GM12878 (cell line): ENCODE measurements around the gene CLEC4G. TPM values are rescaled to one million over a fixed set of nuclear protein-coding genes. Genes with fewer than 3 reads are reported as not detected.

Experiments
- ATAC-seq: fragments of 200-7000 bp; cut with Tn5 transposase; 3 replicates; pipeline ENCODE4 v1.9.1; 2020; ENCODE audit warnings: mild to moderate bottlenecking, moderate library complexity
- BruUV-seq: library from RNA; stranded (reverse); fragments of 400-500 nt; replicated peaks from 2 replicates; lab custom pipeline; 2021; lab: Mats Ljungman, UMichigan
- CTCF ChIA-PET: fragments of 300-600 bp; sonication (Branson Sonifier 250); formaldehyde crosslinking; extraction: SDS; loops from one replicate; lab custom pipeline; 2021; ENCODE audit warnings: inconsistent platforms; lab: Yijun Ruan, JAX
- POLR2A ChIA-PET: fragments of 350-600 bp; formaldehyde crosslinking; extraction: SDS; loops from one replicate; lab custom pipeline; 2021; ENCODE audit warnings: inconsistent platforms; lab: Charles Lee
- RAD21 ChIA-PET: fragments of 300-600 bp; sonication (Branson Sonifier 250); formaldehyde crosslinking; loops from one replicate; lab custom pipeline; 2023; ENCODE audit warnings: antibody characterized with exemption; ENCODE audit not compliant: unreplicated experiment; lab: Charles Lee
- SMC1A ChIA-PET: fragments of 300-600 bp; sonication (Branson Sonifier 250); formaldehyde crosslinking; loops from one replicate; lab custom pipeline; 2023; ENCODE audit not compliant: unreplicated experiment, uncharacterized antibody; lab: Charles Lee
- DNase-seq: peaks from one replicate; pipeline ENCODE4 v3.0.0-alpha.2; 2011; ENCODE audit warnings: low read depth, low spot score
- FAIRE-seq: peaks from 3 replicates; lab custom pipeline; 2011; peaks lifted over from hg19 to GRCh38; lab: Jason Lieb, UNC
- H2AFZ ChIP-seq: 2 replicates; pipeline ENCODE4 v1.6.0; 2011; ENCODE audit warnings: low read depth, low read length, control low read depth; ENCODE audit not compliant: control insufficient read depth
- H3K27ac ChIP-seq: 2 replicates; pipeline ENCODE4 v1.5.1; 2011; ENCODE audit warnings: control low read depth; ENCODE audit not compliant: control insufficient read depth, insufficient read depth
- H3K27me3 ChIP-seq, 2 experiments: replicated peaks in 1 of 2; 2 replicates each; pipeline versions ENCODE4 v1.6.0 to v1.6.1; 2011; ENCODE audit warnings: low read length in 1 of 2; ENCODE audit not compliant: control insufficient read depth in 2 of 2, insufficient read depth in 2 of 2
- H3K36me3 ChIP-seq, 2 experiments: 2 replicates each; pipeline ENCODE4 v1.5.1; 2011; ENCODE audit warnings: low read length in 1 of 2; ENCODE audit not compliant: control insufficient read depth in 2 of 2, insufficient read depth in 2 of 2
- H3K4me1 ChIP-seq: 2 replicates; pipeline ENCODE4 v1.6.1; 2011; ENCODE audit warnings: mild to moderate bottlenecking, low read length, moderate library complexity, mixed read lengths; ENCODE audit not compliant: control insufficient read depth, insufficient read depth
- H3K4me2 ChIP-seq: 2 replicates; pipeline ENCODE4 v1.6.0; 2011; ENCODE audit warnings: control low read depth; ENCODE audit not compliant: control insufficient read depth, insufficient read depth
- H3K4me3 ChIP-seq: fragments of 200-600 bp; sonication (generic); 2 replicates; pipeline ENCODE4 v1.5.1; 2016
- H3K79me2 ChIP-seq: 2 replicates; pipeline ENCODE4 v1.6.0; 2011; ENCODE audit warnings: low read length; ENCODE audit not compliant: control insufficient read depth, insufficient read depth
- H3K9ac ChIP-seq: 2 replicates; pipeline ENCODE4 v1.8.0; 2011; ENCODE audit warnings: low read length, control low read depth, mixed read lengths; ENCODE audit not compliant: control insufficient read depth, insufficient read depth
- H3K9me3 ChIP-seq: replicated peaks from 3 replicates; pipeline ENCODE4 v1.5.1; 2011; ENCODE audit warnings: mild to moderate bottlenecking, low read length; ENCODE audit not compliant: control insufficient read depth, insufficient read depth
- H4K20me1 ChIP-seq: 2 replicates; pipeline ENCODE4 v1.6.0; 2011; ENCODE audit not compliant: control insufficient read depth, insufficient read depth
- ASH2L ChIP-seq: fragments of 300-600, 200-600 bp; sonication (generic); IDR thresholded peaks from 2 replicates; pipeline ENCODE4 v1.6.1; 2017; ENCODE audit warnings: low read depth, mild to moderate bottlenecking, borderline replicate concordance
- EED ChIP-seq: sonication (generic); IDR thresholded peaks from 2 replicates; pipeline ENCODE4 v1.6.1; 2016; ENCODE audit warnings: antibody characterized with exemption, low read depth
- ETV6 ChIP-seq, 2 experiments: fragments of 450-650 bp in 1 of 2; IDR thresholded peaks in 1 of 2; conservative IDR thresholded peaks in 1 of 2; 2 replicates each; pipeline ENCODE4 v1.6.1; 2014; ENCODE audit warnings: antibody characterized with exemption in 1 of 2, borderline replicate concordance in 1 of 2, low read depth in 1 of 2, mild to moderate bottlenecking in 1 of 2, moderate library complexity in 1 of 2
- KLF5 ChIP-seq: fragments of 450-650 bp; IDR thresholded peaks from 2 replicates; pipeline ENCODE4 v1.6.1; 2014; ENCODE audit warnings: mild to moderate bottlenecking; ENCODE audit not compliant: partially characterized antibody
- NR2F1 ChIP-seq: fragments of 450-650 bp; conservative IDR thresholded peaks from 2 replicates; pipeline ENCODE4 v1.6.1; 2017; ENCODE audit warnings: mild to moderate bottlenecking
- RELB ChIP-seq: fragments of 450-650 bp; IDR thresholded peaks from 2 replicates; pipeline ENCODE4 v1.6.1; 2017; ENCODE audit warnings: low read depth, mild to moderate bottlenecking, moderate library complexity
- SMARCA5 ChIP-seq: fragments of 450-650 bp; IDR thresholded peaks from 2 replicates; pipeline ENCODE4 v1.6.1; 2017; ENCODE audit warnings: mild to moderate bottlenecking
- TBL1XR1 ChIP-seq: IDR thresholded peaks from 2 replicates; pipeline ENCODE4 v1.6.1; 2012; ENCODE audit warnings: low read depth, low read length, improper control_type of control experiment
- ZNF217 ChIP-seq: fragments of 450-650 bp; IDR thresholded peaks from 2 replicates; pipeline ENCODE4 v1.6.1; 2017; ENCODE audit warnings: antibody characterized with exemption, mild to moderate bottlenecking
- WGBS: methylation state at CpG from one replicate; pipeline ENCODE4 v1.1.6; 2016; ENCODE audit warnings: low lambda C conversion rate; ENCODE audit not compliant: insufficient replicate concordance, insufficient coverage; ENCODE audit errors: missing lambda C conversion rate; 5-methylcytosine and 5-hydroxymethylcytosine counted together
- in situ Hi-C: fragments of 300-500 bp; cut with MboI; formaldehyde crosslinking; loops from 9 replicates; pipeline ENCODE4 v1.14.3; 2018; ENCODE audit warnings: mixed read lengths
- intact Hi-C: fragments of 100-400 bp; cut with micrococcal nuclease; formaldehyde crosslinking; loops from one replicate; pipeline ENCODE4 v1.14.2; 2022; ENCODE audit not compliant: unreplicated experiment
- polyA plus RNA-seq, 11 experiments: library from polyadenylated mRNA; depleted of rRNA in 4 of 11; unstranded in 6 of 11; stranded (reverse) in 5 of 11; fragments of >200 nt; fragmentation: Nextera tagmentation in 4 of 11; fragmentation: Illumina TruSeq in 1 of 11; extraction: Ambion mirVana in 4 of 11; extraction: Trizol in 1 of 11; gene quantifications; 1 replicate in 1 of 11; 2 replicates in 10 of 11; pipeline versions ENCODE4 v1.2.1 to v1.2.3, GENCODE V29; 2011 to 2016; ENCODE audit warnings: inconsistent platforms in 2 of 11, missing spikeins in 2 of 11, low read depth in 1 of 11
- total RNA-seq, 4 experiments: library from RNA; depleted of rRNA in 3 of 4; stranded (reverse); fragments of >200 nt in 3 of 4; fragmentation: Illumina TruSeq in 1 of 4; extraction: Trizol in 1 of 4; gene quantifications; 2 replicates each; pipeline versions ENCODE4 v1.2.1 to v1.2.3, GENCODE V29; 2013 to 2021
- TF ChIP-seq, protein P1 (sequence below): fragments of 450-650 bp; IDR thresholded peaks from 2 replicates; pipeline ENCODE4 v1.6.1; 2016; ENCODE audit warnings: mild to moderate bottlenecking

CLEC4G gene
- total and polyA plus RNA-seq, 10 of the 15 experiments (the other 5 are each of a cell fraction or from before 2014, with no cell fraction given) = 0.04 TPM; not detected in 9

DNA sequence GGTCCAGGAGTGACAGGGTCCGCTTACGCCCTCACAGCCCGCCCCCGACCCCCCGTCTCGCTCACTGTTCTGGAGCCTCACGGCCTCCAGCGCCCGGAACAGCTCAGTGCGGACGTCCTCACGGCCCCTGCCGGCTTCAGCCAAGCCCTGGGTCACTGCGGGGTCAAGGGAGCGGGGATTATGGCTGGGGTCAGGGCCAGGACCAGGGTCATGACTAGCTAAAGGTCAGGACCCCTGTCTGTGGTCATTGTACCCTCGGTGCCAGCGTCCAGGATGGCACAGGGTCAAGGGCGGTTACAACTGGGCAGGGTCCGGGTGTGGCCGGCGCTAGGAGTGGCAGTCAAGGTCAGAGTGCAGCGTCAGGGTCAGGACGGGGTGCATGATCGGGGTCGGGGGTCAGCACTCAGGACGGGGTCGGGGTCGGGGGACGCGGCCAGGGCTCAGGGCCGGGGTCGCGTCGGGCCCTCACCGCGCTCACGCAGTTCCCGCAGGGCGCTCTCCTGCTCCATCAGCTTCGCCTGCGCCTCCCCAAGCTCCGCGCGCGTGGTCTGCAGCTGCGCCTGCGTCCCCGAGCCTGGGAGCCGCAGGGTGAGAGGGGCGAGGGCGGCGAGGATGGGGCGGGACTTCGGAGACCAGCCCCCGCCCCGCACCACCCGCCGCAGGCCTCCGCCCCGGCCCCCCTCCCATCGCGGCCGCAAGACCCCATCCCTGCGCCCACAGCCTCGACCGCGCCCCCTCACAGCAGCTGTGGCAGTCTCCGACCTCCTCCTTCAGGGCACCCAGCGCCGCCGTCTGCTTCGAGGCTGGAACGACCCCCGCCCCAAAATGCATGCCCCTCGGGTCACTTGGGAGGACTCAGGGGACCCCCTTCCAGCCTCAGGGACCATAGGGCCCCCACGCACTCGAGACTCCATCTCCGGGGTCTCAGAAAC, 1.4 kb downstream of the CLEC4G start:
- WGBS = 30% methylated on average over 36 of the region's 78 CpGs
- no TSS peak for BruUV-seq

DNA sequence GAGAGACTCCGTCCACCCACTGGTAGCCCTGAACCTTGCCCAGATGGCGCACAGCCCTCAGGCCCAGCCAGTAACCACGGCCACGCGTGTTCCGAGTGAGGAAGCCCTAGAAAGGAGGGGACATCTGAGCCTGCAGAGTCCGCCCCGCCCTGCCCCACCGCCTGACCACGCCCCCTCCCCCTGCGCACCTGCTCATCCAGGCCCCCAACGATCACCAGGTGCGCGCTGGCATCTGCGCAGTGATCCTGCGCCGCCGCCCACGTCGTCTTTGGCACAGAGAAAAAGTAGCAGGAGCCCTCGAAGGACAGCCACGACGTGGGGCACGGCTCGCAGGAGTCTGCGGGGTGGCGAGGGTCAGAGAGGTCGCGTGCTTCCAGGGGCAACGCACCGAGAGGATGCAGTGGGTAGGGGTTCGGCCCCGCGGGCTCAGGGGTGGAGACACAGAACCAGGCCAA, 2.1 kb downstream of the CLEC4G start:
- FAIRE-seq (no peak), ATAC-seq (peak; percentile 26), DNase-seq (no peak)
- WGBS = 29% methylated on average over 25 of the region's 34 CpGs
- in situ Hi-C loops = no loop called here
- Histone ChIP-seq H3K79me2 (no peaks in the 10 kb centered on the region), H3K27me3 (peaks cover 4% of the 10 kb centered on the region in 2 experiments; a peak in 3 of 4 replicates), H3K9me3 (no peaks in the 10 kb centered on the region; the same call in 2 of the 3 replicates), H3K4me3 (no peak overlapping the region), H3K4me2 (no peak overlapping the region), H3K27ac (no peak overlapping the region), H3K4me1 (no peaks in the 10 kb centered on the region; the same call in none of the 2 replicates), H2AFZ (no peak overlapping the region), H3K9ac (no peak overlapping the region), H4K20me1 (no peaks in the 10 kb centered on the region), H3K36me3 (no peaks in the 10 kb centered on the region)
- CTCF ChIA-PET = no interaction called here
- BruUV-seq = no TSS peak
- RAD21 ChIA-PET = no interaction called here
- intact Hi-C loops = no loop called here
- POLR2A ChIA-PET = no interaction called here
- SMC1A ChIA-PET = interaction anchor here (1.0 kb wide), 1 partner anchor 38 kb away, joined by 4 read pairs; no protein-coding TSS in a partner anchor
- no peak for TF ChIP-seq KLF5
- no peak for TF ChIP-seq EED
- TF ChIP-seq, protein P1, sequence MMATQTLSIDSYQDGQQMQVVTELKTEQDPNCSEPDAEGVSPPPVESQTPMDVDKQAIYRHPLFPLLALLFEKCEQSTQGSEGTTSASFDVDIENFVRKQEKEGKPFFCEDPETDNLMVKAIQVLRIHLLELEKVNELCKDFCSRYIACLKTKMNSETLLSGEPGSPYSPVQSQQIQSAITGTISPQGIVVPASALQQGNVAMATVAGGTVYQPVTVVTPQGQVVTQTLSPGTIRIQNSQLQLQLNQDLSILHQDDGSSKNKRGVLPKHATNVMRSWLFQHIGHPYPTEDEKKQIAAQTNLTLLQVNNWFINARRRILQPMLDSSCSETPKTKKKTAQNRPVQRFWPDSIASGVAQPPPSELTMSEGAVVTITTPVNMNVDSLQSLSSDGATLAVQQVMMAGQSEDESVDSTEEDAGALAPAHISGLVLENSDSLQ = no peak
- TF ChIP-seq ASH2L = no peak
- TF ChIP-seq RELB = no peak
- no peak for TF ChIP-seq SMARCA5
- TF ChIP-seq ZNF217 = no peak
- no peak for TF ChIP-seq ETV6 (conservative IDR thresholded peaks at IDR 0.05 in 1 of 2, IDR thresholded peaks at IDR 0.05 in 1 of 2; ENCODE audit: borderline replicate concordance in 1 of 2, low read depth in 1 of 2)

More for the DNA sequence above, 1.4 kb downstream of the CLEC4G start:
- FAIRE-seq (no peak), DNase-seq (no peak), ATAC-seq (peak; percentile 18; the same call in 2 of the 3 replicates)
- Histone ChIP-seq H3K9me3 (no peaks in the 10 kb centered on the region), H3K4me1 (no peaks in the 10 kb centered on the region; the same call in none of the 2 replicates), H3K27me3 (peaks cover 4% of the 10 kb centered on the region in 2 experiments; a peak in 3 of 4 replicates), H4K20me1 (no peaks in the 10 kb centered on the region), H3K27ac (no peak overlapping the region), H3K9ac (no peak overlapping the region), H2AFZ (no peak overlapping the region), H3K36me3 (no peaks in the 10 kb centered on the region), H3K4me2 (no peak overlapping the region), H3K79me2 (no peaks in the 10 kb centered on the region), H3K4me3 (no peak overlapping the region)
- ChIA-PET SMC1A (no interaction called here), POLR2A (no interaction called here), RAD21 (no interaction called here), CTCF (no interaction called here)
- TF ChIP-seq TBL1XR1 (no peak), NR2F1 (0 out of 2 replicates have a peak, but pooled peaks have one; percentile 27)
- in situ Hi-C loops (no loop called here), intact Hi-C loops (no loop called here)
